Retina (tissue), 1 donor: ENCODE measurements around the gene PSMA5.
"Not testable (repeated sequence)": the region's sequence is repeated elsewhere in the genome, so short reads cannot be mapped to it uniquely, and the experiment has no call there.

Experiments
- DNase-seq: peaks from one replicate; pipeline ENCODE4 v3.0.0-alpha.2; 2016

Gene PSMA5

DNA sequence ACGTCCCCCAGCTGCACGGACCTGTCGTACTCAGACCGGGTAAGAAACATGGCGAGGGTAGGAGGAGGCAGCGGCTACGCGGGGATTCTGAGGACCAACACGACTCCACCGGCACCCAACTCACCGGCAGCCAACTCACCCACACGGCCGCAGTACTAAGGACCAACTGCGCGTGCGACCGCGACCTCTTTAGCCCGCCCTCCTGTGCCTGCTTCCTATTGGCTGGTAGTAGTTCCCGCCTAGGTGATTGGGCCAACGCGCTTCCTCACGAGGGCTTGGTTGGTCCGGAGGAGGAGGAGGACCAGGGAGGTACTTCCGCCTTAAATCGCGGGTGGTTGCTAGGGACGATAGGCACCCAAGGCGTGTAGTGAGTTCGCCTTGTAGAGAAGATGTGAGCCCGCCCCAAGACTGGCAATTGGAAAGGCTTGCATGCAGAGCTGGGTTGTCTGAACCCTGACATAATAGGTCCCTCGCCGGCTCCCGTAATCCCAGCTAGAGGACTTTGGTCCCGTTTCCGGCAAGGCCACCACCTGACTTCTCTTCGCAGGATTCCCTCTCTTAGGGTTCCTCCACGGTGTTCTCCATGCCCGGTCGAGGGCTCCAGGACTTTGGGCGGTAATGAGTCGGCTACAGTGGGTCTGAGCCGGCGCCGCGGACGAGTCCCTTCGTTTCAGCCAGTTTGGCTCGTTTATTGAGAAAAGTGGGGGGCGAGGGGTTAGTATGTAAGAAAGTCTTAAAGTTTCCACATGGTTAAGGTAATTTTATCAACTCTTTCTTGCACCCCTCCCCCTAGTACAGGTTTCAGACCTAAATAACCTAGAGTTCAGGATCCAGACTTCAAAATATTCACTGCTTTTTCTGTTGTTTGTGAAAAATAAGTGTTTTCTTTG is at the start of gene PSMA5:
Gene PSMA5, minus strand, starts transcription at position 168 of the 890 bp plus-strand sequence. Its CDS starts 118 bp downstream, at position 50.
- peak; percentile 93 for DNase-seq

DNA sequence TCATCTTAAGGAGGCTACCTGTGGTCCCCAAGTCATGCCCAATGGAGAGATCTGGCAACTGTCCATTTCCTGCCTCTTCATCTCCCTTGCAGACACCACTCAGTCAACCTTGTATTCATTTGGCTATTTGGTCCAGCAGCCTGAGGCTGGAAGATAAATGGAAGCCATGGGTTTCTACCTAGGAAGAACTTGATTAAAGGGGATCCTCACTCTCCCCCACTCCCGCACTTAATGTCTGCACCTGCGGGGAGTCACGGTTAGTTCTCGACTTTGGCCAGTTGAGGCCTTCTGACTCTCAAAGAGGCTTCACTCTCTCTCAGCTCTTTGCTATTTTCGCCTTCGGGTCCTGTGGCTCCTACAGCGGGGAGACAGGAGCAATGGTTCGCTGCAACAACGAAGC is 49.0 kb upstream of the PSMA5 start:
- DNase-seq: no peak

DNA sequence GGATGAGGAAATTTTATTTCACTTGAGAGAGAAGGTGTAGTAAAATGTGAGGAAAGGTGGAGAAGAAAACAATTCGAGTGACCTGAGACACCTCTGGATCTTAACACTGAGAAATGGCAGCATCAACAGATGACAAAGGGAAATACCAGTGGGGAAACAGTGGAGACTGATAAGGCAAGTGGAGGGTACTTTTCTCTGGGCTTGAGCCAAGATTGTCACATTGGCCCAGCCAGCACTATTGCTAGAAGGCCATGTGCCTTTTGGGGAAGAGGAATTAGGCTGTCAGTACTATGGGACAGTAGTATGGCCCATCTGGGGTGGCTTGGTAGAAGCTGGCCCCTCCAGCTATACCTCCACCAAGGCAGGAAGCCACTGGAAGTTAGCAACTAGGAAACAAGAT is 48.4 kb upstream of the PSMA5 start:
- DNase-seq: no peak

DNA sequence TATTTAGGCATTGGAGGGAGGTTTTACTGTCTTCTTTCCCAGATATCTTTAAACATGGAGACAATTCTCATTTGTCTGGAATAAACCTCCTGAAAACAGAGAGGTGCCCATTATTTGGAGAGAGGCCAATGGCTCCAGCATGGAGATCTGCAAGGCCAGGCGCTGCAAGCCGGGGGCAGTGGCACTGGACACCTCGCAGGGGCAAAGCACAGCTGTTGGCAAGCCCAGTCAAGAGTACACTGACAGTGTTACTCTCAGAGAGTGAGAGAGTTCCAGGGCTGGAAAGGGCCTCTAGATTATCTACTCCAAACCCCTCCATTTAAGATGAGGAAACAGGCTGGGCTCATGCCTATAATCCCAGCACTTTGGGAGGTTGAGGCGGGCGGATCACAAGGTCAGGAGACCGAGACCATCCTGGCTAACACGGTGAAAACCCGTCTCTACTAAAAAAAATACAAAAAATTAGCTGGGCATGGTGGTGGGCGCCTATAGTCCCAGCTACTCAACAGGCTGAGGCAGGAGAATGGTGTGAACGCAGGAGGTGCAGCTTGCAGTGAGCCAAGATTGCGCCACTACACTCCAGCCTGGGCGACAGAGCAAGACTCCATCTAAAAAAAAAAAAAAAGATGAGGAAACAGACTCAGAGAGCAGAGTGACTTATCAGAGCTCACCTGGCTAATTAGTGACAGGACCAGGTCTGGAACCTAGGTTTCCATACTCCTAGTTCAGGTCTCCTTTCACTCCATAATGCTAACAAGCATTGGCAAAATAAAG is 47.2 kb upstream of the PSMA5 start:
- DNase-seq: not testable (repeated sequence)

DNA sequence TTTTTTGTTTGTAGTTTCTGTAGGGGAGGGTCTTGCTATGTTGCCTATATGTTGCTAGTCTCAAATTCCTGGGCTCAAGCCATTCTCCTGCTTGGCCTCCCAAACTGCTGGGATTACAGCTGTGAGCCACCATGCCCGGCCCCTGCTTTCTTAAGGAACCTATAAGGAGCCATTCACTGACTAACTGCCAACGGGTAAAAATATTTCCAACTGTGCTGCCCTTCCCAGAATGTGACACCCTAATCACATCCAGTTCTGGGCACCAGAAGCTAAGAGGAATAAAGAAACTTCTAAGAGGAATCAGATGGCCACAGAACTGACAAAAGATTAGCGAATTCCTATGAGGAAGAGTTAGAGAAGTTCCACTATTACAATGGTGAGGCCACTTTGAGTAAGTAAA is 46.5 kb upstream of the PSMA5 start:
- DNase-seq: no peak

DNA sequence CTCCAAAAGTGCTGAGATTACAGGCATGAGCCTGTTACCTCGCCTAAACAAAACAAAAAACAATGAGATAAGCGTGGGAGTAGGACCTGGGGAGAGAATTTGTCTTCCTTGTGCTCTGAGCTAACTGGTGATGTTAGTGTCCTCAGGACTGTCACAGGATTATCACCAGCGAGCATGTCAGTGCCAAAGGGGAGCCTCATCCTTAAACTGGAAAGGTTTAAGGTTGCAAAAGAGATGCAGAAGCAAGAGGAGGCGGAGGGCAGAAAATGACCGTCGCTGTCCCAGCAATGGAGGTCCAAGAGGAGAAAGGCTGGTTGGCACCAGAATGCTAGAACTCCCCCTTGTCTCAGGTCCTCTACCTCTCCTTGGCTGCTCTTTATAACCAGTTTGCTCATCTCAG is 44.0 kb upstream of the PSMA5 start:
- DNase-seq: no peak

DNA sequence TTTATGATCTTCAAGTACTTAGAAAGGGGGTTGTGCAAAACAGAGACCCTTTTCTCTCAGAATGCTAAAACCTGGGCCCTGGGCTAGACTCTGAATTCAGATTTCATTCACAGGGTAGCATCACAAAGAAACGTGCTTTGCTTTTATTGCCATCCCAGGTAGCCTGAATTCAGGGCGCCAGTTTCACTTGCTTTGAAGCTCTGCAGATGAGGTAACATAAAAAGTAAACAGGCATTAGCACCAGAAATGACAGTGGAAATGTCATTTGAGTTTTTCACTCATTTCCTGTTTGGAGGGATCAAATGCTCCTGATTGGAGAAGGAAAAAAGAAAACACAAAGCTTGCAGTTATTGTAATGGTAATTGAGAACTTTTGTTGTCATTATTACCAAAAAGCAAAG is 42.7 kb upstream of the PSMA5 start:
- no peak for DNase-seq

DNA sequence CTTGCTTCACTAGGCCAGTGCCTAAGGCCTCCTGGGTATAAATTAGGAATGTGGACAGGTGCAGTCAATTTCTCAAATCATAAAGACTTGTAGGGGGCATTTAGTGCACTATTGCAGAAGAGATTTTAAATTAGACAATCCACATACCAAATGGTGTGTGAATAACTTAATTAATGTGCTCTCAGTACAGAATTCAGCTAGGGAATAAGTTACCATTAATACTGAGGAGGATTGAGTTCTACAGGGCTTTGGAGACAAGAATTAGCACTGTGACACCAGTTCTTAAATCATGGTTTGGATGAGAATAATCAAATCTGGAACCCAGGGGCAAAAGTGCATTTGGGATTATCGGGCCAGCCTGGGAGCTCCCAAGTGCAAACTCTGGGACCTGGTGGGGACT is 41.8 kb upstream of the PSMA5 start:
- DNase-seq: no peak

DNA sequence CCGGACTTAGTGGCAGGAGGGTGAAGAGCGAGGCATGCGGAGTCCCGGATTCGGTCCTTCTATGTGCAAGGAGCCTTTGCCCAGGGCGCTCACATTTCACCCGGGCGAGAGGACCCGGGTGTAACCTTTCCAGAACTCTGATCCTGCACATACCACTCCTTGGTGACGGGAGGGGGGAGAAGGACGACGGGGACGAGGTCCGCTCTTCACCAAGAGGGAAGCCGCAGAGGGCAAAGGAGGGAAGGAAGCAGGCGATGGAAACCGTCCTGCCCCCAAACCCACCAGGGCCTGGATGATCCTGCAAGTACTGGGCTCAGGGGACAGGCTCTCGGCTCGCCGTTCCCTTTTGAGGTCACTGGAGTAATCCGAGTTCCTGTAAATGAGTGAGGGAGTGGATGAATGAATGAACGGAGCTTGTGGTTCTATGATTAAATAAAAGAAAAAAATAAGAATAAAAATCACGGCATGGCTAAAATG is 41.1 kb upstream of the PSMA5 start:
- DNase-seq: peak; percentile 39

DNA sequence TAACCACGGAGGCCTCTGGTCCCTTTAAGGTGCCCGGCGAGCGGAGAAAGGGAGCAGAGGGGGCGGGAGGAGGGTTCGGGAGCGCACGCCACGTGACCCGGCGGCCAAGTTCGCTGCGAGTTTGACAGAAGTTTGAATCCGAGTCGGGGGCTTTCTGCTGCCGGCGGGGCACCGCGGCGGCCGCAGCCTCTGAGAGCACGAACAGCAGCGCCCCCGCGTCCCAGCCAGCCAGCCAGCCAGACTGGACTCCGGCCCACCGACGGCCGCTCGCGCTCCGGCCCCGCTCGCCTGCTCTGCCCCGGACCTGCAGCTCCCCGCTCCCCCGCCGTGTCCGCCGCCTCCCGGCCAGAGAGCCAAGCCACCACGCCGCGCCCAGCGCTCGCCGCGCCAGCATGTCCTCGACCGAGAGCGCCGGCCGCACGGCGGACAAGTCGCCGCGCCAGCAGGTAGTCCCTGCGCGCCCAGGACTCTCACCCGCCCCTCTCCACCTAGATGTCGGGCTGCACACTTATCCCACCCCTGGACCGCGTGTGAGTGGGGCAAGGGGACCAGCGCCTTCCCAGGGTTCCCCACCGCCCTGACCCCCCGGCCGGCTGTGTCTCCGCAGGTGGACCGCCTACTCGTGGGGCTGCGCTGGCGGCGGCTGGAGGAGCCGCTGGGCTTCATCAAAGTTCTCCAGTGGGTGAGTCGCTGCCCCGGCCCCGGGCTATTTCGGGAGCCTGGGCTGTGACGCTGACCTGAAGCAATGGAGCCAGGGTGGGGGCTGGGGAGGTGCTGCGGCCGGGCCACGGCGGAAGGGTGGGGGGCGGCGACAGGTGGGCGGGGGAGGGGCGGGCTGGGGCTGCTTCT is 40.4 kb upstream of the PSMA5 start, which contains the start of gene SYPL2:
Gene SYPL2, plus strand, starts transcription at position 95 of the 849 bp plus-strand sequence. Its CDS starts 298 bp downstream, at position 393.
- peak; percentile 75 for DNase-seq

DNA sequence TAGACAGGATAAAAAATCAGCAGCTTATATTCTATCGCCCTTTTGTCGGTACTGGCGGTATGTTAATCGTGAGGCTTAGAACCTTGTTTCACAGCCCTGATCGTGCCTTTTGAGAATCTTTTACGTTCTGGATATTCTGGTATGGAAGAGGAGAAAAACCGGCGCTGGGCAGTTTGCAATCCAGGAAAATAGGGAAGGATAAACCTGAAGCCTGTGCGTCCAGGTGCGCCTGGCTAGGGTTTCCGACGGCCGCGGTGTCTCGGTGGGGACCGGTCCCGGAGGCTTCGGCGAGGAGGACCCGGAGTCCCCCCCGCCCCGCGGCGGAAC is 39.8 kb upstream of the PSMA5 start:
- DNase-seq: no peak

DNA sequence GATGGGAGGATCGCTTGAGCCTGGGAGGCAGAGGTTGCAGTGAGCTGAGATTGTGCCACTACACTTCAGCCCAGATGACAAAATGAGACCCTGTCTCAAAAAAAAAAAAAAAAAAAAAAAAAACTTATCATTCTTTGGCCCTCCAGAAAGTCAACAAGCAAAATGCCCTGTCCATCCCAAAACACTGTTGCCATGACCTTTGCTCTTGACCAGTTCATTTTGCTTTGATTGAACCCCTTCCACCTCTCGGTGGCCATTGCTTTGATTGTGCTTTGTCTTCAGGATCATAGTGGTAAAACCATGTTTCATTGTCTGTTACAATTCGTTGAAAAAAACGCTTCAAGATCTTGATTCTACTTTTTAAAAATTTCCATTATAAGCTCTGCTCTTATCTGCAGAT is 31.6 kb upstream of the PSMA5 start:
- DNase-seq: no peak

DNA sequence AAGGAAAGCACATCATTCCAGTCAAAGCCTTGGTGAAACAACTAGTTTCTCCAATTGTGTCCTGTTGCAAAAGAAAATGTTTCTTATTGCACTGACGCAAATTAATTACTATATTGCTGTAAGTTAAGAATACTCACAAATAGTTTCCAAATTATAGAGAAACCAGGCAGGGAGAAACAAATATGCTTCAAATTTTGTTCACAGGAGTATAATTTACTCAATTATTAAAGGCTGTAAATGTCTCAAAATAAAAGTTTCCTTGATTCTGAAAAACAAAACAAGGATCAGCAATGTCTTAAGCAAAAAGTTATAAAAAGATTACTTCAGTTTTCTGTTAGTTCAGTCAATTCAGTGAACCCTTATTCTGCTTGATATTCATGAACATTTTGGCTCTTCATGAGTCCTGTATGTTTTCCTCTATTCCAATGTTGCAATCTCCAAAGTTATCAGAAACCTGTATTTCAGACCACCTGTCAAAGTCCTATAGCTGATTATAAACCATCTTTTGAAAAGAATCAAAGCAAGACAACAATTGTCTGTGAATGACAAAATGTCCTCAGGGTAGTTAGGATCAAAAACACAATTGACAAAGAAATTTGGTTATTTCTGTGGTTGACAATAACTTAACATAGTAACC is 28.4 kb upstream of the PSMA5 start:
- no peak for DNase-seq

DNA sequence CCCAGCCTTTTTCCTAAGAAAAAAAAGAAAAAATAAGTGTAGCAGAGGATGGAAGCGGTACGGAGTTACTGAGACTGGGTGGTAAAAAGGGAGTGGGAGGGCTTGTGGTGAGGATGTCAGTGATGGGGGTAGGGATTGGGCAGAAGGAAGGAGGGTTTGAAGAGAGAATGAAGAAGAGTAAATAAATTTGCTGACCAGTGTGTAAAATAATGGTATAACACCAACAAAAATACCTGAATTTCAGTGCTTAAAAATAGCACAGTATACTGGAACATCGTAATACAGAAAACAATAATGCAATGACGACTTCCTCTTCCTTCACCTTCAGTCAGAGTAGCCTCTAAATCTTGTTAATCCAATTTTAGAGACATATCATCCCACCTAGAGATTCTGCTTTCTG is 21.3 kb upstream of the PSMA5 start:
- no peak for DNase-seq

DNA sequence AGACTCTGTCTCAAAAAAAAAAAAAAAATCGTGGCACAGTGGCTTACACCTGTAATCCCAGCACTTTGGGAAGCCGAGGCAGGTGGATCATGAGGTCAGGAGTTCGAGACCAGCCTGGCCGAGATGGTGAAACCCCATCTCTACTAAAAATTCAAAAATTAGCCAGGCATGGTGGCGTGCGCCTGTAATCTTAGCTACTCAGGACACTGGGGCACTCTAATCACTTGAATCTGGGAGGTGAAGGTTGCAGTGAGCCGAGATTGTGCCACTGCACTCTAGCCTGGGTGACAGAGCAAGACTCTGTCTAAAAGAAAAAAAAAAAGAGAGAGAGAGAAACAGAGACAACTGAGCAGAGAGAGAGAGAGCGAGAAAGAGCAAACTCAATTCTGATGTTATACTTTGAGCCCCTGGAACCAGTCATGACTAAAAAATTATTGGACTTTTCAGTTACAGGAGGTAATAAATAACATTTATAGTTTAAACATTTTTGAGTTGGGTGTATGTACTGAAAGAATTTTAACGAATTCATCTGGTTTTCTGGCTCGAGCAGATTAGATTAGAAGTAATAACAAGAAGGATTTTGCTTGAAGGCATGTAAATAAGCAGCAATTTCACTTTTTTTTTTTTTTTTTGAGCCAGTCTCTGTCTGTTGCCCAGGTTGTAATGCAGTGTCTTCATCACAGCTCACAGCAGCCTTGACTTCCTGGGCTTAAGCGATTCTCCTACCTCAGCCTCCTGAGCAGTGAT is 19.9 kb upstream of the PSMA5 start:
- DNase-seq: not testable (repeated sequence)

DNA sequence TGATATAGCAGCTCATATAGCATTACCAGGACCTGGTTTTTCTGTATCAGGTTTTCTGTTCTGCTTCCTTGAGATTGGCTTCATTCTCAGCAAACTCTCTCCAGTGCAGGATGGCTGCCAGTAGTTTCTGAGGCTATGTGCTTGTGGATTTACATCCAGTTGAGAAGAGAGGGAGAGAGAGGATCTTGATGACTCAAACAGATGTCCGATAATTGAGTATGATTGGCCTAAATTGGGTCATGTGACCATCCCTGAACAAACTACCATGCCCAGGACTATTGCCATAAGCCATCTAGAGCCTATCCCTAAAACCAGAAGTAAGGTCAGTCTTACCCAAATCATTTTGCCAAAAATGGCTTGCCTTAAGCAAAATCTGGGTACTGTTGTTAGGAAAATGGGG is 18.1 kb upstream of the PSMA5 start:
- no peak for DNase-seq

DNA sequence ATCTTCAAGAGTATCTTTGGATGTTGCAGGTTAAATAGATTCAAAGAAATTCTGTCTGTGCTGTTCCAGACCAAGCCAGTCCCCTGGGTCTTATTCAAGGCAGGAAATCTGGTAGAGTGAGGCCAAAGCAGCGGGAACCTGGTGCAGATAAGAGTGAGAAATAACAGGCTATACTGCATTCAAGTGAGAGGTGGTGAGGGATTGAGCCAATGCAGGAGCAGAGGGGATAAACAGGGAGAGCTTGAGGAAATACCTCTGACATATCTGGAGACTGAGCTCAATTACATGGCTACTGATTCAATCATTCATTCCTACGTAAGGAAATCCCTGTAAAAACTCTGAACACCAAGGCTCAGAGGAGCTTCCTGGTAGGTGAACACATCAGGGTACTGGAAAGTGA is 17.2 kb upstream of the PSMA5 start:
- no peak for DNase-seq

DNA sequence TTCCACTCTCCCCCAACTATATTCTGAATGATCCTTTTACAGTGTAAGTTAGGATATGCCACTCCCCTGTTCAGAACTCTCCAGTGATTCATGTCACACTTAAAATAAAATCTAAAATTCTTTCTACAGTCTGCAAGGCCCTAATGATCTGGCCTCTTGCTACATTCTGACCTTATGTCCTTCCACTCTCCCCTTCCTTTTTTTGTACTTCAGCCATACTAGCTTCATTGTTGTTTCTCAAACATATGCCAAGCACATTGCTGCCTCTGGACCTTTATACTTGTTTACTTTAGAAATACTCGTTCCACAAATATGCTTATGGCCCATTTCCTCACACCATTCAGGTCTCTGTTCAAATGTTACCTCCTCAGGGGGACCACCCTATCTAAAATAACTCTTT is 14.8 kb upstream of the PSMA5 start:
- no peak for DNase-seq

DNA sequence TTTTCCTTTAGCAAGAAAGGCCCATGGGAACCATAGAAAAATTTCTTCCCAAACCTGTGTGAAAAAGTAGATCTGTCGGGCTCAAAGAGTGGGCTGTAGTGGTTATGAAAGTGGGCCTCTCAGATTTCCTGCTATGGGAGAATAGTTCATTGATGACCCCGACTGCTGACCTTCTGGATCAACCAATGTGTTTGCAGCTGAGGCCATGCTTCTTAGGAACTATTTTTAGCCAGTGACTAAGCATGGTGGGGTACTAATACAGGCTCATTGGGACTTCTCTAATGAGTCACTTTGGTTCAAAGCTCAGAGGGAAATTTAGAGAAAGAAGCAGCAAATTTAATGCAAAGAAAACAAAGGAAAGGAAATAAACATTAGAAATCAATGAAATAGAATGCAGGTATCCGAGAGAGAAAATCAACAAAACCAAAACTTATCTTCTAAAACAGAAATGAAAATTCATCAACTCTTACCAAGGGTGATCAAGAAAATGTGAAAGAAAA is 12.6 kb upstream of the PSMA5 start:
- DNase-seq: no peak

DNA sequence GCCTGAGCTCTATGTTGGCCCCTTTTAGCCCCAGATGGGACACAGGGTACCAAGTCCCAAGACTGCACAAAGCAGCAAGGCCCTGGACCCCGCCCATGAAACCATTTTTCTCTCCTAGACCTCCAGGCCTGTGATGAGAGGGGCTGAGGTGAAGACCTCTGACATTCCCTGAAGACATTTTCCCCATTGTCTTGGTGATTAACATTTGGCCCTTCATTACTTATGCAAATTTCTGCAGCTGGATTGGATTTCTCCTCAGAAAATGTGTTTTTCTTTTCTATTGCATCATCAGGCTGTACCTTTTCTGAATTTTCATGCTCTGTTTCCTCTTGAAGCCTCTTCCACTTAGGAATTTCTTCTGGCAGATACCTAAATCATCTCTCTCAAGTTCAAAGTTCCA is 8.2 kb upstream of the PSMA5 start:
- DNase-seq: no peak

DNA sequence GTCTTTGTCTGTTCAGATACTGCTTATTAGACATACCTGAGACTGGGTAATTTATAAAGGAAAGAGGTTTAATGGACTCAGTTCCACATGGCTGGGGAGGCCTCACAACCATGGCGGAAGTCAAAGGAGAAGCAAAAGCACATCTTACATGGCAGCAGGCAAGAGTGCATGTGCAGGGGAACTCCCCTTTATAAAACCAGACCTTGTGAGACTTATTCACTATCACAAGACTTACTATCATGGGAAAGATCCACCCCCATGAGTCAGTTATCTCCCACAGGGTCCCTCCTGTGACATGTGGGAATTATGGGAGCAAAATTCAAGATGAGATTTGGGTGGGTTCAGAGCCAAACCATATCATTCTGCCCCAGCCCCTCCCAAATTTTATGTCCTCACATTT is 7.1 kb upstream of the PSMA5 start:
- no peak for DNase-seq

DNA sequence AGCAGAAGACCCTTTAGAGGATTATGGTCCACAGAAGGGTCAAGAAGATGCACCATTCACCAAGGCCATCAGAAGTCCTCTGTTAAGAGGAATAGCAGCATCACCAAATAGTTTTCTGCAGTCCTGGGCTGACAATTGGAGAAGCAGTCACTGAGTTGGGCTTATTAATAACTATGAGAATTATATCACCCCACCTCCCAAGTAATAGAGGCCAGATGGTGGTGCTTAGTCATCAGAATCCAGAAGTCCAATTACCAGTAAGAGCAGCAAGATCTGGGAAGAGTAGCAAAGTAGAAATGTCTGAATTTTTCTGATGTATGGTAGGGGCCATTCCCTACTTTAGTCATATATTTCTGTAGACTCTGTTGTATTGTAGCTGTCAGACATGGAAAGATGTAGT is 6.1 kb upstream of the PSMA5 start:
- DNase-seq: no peak
